Kidney (tissue), 14 donors: Measurements from ENCODE around the gene KCNRG. TPM values are rescaled to one million over a fixed set of nuclear protein-coding genes. Genes with fewer than 3 reads are reported as not detected.

Experiments
- DNase-seq, 5 donors: peaks; one replicate each; pipeline ENCODE4 v3.0.0-alpha.2; 2013 to 2020
- FAIRE-seq: peaks from 2 replicates; lab custom pipeline; 2012; peaks lifted over from hg19 to GRCh38; lab: Jason Lieb, UNC
- H3K27ac ChIP-seq, 2 donors: one replicate each; pipeline ENCODE4 v1.7.0; 2013; ENCODE audit warnings: low read depth in 2 of 2, low read length in 2 of 2, inconsistent platforms in 1 of 2
- H3K27me3 ChIP-seq: one replicate; pipeline ENCODE4 v1.7.1; 2013; ENCODE audit warnings: low read length, inconsistent platforms; ENCODE audit not compliant: control insufficient read depth, insufficient read depth
- H3K36me3 ChIP-seq, 3 donors: one replicate each; pipeline versions ENCODE4 v1.7.0 to v1.7.1; 2013; ENCODE audit warnings: low read length in 3 of 3, control low read depth in 1 of 3, inconsistent platforms in 1 of 3; ENCODE audit not compliant: insufficient read depth in 3 of 3, control insufficient read depth in 2 of 3
- H3K4me1 ChIP-seq, 3 donors: one replicate each; pipeline versions ENCODE4 v1.7.0 to v1.7.1; 2013; ENCODE audit warnings: low read length in 3 of 3, inconsistent platforms in 1 of 3, low read depth in 1 of 3; ENCODE audit not compliant: control insufficient read depth in 2 of 3, insufficient read depth in 2 of 3
- H3K4me3 ChIP-seq, 3 donors: one replicate each; pipeline versions ENCODE4 v1.7.0 to v1.8.1; 2013; ENCODE audit warnings: low read length in 3 of 3, control low read depth in 1 of 3, inconsistent platforms in 1 of 3
- H3K9ac ChIP-seq, 3 donors: one replicate each; pipeline versions ENCODE4 v1.7.0 to v1.7.1; 2013; ENCODE audit warnings: low read length in 3 of 3, control low read depth in 1 of 3, inconsistent platforms in 1 of 3
- H3K9me3 ChIP-seq, 3 donors: one replicate each; pipeline versions ENCODE4 v1.7.0 to v1.7.1; 2013; ENCODE audit warnings: low read length in 3 of 3, control low read depth in 1 of 3, inconsistent platforms in 1 of 3; ENCODE audit not compliant: control insufficient read depth in 2 of 3, insufficient read depth in 1 of 3
- intact Hi-C: fragments of 100-400 bp; cut with DNase I; formaldehyde crosslinking; loops from one replicate; pipeline ENCODE4 v1.11.1; 2022
- polyA plus RNA-seq: library from polyadenylated mRNA; stranded (reverse); fragments of 350-450 nt; fragmentation: Illumina TruSeq; extraction: RNeasy Lipid Tissue Mini Kit (QIAGEN cat#74804); gene quantifications from one replicate; pipeline ENCODE4 v1.2.3, GENCODE V29; 2014; ENCODE audit warnings: low read depth, low replicate concordance; ENCODE audit not compliant: insufficient read depth
- total RNA-seq: library from RNA; stranded (reverse); fragmentation: NEBNext Ultra II Directional; extraction: Animal tissue kit (Norgen Biotek cat#: 25700); gene quantifications from one replicate; pipeline ENCODE4 v1.2.1, GENCODE V29; 2021
- TF ChIP-seq, protein P1 (sequence below): IDR thresholded peaks from 3 replicates; pipeline ENCODE4 v1.5.1; 2012; ENCODE audit warnings: mild to moderate bottlenecking, moderate library complexity, borderline replicate concordance; ENCODE audit not compliant: insufficient read depth; ENCODE audit errors: extremely low read depth
- donor health status: control.
- donor health status: control.
- donor health status: control.
- donor health status: control.
- donor health status: control.
- donor health status: DM: yes; HTN: yes; CAD: no.
- donor health status: Normal renal cell carcinoma (clear cell type).

The KCNRG gene
- total and polyA plus RNA-seq, 2 donors from 2014 or later = 0.34 to 0.69 TPM

DNA sequence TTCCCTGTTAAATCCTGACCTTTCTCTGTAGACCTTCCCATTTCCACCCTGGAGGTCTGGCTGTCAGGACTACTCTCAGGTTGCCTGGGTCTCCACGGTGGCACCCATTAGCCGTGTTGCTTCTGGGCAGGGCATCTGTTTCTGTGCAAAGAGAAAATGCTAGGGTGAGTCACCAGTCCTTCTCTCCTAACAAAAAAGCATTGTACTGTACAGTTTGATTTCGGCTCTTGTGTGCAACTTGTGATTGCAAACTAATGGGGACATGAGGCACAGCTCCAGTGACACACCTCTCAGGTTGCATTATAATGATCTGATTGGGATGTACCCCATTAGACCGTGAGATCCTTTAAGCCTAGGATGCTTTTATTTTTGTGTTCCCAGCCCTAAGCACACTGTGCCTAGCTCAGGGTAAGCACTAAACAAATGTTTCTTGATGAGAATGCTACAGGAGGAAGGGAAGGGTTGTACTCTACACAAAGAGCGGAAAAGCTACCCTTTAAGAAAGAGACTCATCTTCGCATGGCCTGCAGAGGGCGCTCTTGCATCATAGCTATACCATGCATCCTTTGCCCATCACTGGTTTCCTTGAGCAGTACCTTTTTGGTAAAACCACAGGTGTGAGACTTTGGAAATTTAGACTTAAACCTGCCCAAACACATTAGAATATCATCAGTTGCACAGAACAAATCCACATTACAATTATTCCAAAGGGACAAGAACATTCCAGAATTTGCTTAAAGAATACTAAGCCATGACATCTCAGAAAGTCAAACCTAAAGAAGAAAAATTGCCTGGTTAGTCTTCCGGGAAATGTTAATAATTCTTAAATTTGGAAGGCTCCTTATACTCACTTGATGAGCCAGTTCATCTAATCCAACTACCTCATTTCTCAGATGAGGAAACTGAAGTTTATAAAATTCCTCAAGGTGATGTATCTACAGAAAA lies 38.7 kb upstream of the KCNRG start:
- no peaks in the 10 kb centered on the region for H3K27me3 ChIP-seq
- no peak overlapping the region for H3K4me3 ChIP-seq
- intact Hi-C loops = no loop called here
- DNase-seq (peak; percentile 67 to 88 (median 80)), FAIRE-seq (no peak)
- TF ChIP-seq, protein P1, sequence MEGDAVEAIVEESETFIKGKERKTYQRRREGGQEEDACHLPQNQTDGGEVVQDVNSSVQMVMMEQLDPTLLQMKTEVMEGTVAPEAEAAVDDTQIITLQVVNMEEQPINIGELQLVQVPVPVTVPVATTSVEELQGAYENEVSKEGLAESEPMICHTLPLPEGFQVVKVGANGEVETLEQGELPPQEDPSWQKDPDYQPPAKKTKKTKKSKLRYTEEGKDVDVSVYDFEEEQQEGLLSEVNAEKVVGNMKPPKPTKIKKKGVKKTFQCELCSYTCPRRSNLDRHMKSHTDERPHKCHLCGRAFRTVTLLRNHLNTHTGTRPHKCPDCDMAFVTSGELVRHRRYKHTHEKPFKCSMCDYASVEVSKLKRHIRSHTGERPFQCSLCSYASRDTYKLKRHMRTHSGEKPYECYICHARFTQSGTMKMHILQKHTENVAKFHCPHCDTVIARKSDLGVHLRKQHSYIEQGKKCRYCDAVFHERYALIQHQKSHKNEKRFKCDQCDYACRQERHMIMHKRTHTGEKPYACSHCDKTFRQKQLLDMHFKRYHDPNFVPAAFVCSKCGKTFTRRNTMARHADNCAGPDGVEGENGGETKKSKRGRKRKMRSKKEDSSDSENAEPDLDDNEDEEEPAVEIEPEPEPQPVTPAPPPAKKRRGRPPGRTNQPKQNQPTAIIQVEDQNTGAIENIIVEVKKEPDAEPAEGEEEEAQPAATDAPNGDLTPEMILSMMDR = peak; percentile 90
- no peaks in the 10 kb centered on the region for H3K4me1 ChIP-seq
- no peaks in the 10 kb centered on the region for H3K36me3 ChIP-seq
- H3K9ac ChIP-seq = no peak overlapping the region
- H3K9me3 ChIP-seq = no peaks in the 10 kb centered on the region
- no peak overlapping the region for H3K27ac ChIP-seq

DNA sequence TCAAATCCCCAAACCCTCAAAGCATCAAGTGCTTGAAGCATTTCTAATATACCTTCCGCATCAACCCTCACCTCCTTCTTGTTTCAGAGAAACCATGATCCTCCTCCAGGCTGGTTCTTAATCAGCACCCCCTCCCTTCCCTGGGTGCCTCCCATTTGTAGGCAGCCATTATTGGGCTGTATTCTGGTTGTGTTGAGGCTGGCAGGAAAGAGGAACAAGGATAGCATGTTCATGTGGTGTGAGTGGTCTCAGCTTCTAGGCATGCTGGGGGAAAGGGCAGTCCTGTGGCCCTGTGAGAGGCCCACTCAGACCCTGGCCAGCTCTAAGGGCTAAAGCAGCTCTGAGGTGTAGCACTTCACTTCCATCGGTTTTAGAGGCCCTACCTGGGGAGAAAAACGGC lies 37.3 kb upstream of the KCNRG start:
- Histone ChIP-seq H3K27ac (no peak overlapping the region), H3K4me3 (no peak overlapping the region), H3K9me3 (no peaks in the 10 kb centered on the region), H3K9ac (no peak overlapping the region), H3K4me1 (no peaks in the 10 kb centered on the region), H3K27me3 (no peaks in the 10 kb centered on the region), H3K36me3 (no peaks in the 10 kb centered on the region)
- no peak for DNase-seq
- no peak for FAIRE-seq
- intact Hi-C loops = no loop called here
- TF ChIP-seq, protein P1 = no peak

DNA sequence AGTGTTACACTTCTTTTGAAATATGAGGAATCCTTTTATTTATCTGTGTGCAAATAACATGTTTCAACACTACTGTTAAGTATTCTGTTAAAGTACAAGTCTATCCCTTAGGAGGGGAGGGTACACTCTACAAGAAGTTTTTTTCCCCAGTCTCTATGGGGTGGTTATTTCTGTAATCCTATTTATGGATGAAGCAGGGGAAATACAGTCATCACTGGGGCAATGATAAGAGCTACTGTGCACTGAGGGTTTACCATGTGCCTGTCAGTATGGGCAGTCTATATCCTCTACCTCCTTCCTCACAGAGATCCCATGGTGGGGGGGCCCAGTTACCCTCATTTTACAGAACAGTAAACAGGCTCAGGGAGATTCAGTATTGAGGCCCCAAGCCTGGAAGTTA lies 35.0 kb upstream of the KCNRG start:
- FAIRE-seq (no peak), DNase-seq (no peak)
- H3K4me3 ChIP-seq = no peak overlapping the region
- H3K9ac ChIP-seq = no peak overlapping the region
- intact Hi-C loops = no loop called here
- no peak overlapping the region for H3K27ac ChIP-seq
- TF ChIP-seq, protein P1 = no peak
- no peaks in the 10 kb centered on the region for H3K4me1 ChIP-seq
- H3K36me3 ChIP-seq = no peaks in the 10 kb centered on the region
- no peaks in the 10 kb centered on the region for H3K9me3 ChIP-seq
- H3K27me3 ChIP-seq = no peaks in the 10 kb centered on the region
